GM12891 (cell line): ENCODE results near the gene WNT7B.

ENCODE experiments used
- DNase-seq: peaks from one replicate; pipeline ENCODE4 v3.0.0; 2011; ENCODE audit warnings: low spot score; ENCODE audit not compliant: insufficient read length
- FAIRE-seq: peaks from 2 replicates; lab custom pipeline; 2011; peaks lifted over from hg19 to GRCh38; lab: Jason Lieb, UNC
- PAX5 ChIP-seq: IDR thresholded peaks from 2 replicates; pipeline ENCODE4 v1.6.1; 2011; ENCODE audit warnings: low read length, moderate library complexity, mild to moderate bottlenecking; ENCODE audit not compliant: insufficient read depth, severe bottlenecking
- POLR2A ChIP-seq: IDR thresholded peaks from 2 replicates; pipeline ENCODE4 v1.6.1; 2011; ENCODE audit warnings: low read depth, low read length, control low read depth
- POLR2AphosphoS5 ChIP-seq: IDR thresholded peaks from 2 replicates; pipeline ENCODE4 v1.6.1; 2011; ENCODE audit warnings: low read depth, low read length, control low read depth
- POU2F2 ChIP-seq: IDR thresholded peaks from 2 replicates; pipeline ENCODE4 v1.6.1; 2011; ENCODE audit warnings: low read depth, mild to moderate bottlenecking, control low read depth, low read length, moderate library complexity
- SPI1 ChIP-seq: IDR thresholded peaks from 2 replicates; pipeline ENCODE4 v1.6.1; 2011; ENCODE audit warnings: low read depth, low read length, control low read depth
- TAF1 ChIP-seq: IDR thresholded peaks from 2 replicates; pipeline ENCODE4 v1.6.1; 2011; ENCODE audit warnings: low read depth, low read length, control low read depth

The WNT7B gene

DNA sequence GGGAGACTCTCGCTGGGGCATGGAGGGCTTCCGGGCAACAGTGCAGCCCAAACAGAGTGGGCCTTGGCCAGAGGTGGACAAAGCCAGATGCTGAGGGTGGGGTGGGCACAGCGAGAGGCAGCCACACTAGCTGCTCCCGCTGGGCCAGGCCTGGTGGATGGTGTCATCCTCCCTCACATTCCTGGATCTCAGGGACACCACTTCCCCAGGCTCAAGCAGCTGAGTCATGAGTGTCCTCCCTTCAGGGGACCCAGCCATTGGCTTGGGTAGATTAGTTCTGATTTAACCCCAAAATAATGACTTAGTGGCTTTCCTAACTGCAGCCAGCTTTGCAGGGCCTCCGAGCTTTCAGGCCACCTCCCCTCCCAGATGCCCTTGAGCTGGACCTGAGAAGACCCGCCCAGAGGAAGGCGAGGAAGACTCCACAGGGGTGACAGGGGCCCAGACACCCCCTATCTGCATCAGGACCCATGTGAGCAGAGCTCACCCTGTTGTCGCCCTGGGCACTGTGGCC lies 25.9 kb upstream of the WNT7B start:
- DNase-seq = no peak
- no peak for TF ChIP-seq POLR2AphosphoS5
- no peak for TF ChIP-seq PAX5
- no peak for TF ChIP-seq POU2F2
- TF ChIP-seq TAF1 = no peak
- no peak for TF ChIP-seq POLR2A
- TF ChIP-seq SPI1 = no peak
- FAIRE-seq = no peak

DNA sequence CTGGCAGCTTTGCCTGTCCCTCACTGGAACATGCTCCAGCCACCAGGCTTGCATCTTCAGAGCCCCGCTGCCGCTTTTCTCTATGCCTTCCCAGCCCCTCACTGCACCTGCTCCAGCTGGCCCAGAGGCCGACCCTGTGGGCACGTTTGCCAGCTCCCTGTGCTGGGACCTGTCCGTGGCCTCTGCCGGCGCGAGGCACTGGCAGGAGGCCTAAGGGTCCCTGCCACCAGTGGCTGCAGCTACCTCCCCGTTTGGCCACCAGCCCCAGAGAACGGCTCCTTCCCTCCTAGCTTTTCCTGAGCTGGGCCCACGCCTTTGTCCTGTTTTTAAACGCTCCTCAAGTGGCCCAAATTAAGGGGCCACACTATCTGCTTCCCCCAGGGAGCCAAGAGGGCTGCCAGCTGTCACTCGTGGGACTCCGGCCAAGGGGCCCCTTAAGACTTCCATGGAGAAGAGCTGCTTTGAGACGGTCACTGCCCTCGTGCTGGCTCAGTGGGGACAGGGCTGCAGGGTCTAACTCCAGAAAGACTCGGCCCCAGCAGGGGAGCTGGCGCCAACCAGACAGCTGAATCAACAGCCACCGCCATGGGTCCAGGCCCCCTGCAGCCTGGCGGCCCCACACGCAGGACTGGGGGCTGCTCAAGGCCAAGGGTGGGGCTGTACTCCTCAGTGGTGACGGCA lies 24.6 kb upstream of the WNT7B start:
- TF ChIP-seq PAX5 = no peak
- no peak for TF ChIP-seq POLR2A
- TF ChIP-seq SPI1 = no peak
- no peak for TF ChIP-seq POLR2AphosphoS5
- no peak for TF ChIP-seq POU2F2
- DNase-seq = no peak
- FAIRE-seq = no peak

DNA sequence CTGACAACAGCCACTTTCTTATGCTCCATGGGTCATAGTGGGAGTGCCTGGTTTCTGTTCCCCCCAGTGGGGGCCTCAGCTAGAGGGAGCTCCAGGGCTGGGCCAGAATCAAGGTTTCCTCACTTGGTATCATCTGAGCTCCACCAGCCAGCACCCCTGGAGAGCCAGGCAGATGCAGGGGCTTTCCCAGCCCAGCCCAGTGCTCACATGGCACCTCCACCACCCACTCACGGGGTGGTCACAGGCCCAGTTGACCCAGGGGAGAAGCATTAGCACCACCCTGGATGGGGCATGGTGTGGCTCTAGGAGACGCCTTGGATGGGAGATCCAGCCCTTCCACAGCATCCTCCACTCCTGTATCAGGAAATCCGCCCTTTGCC lies 24.1 kb upstream of the WNT7B start:
- no peak for TF ChIP-seq POU2F2
- TF ChIP-seq SPI1 = peak; percentile 39; the same call in 1 of the 2 replicates
- FAIRE-seq = no peak
- no peak for DNase-seq

DNA sequence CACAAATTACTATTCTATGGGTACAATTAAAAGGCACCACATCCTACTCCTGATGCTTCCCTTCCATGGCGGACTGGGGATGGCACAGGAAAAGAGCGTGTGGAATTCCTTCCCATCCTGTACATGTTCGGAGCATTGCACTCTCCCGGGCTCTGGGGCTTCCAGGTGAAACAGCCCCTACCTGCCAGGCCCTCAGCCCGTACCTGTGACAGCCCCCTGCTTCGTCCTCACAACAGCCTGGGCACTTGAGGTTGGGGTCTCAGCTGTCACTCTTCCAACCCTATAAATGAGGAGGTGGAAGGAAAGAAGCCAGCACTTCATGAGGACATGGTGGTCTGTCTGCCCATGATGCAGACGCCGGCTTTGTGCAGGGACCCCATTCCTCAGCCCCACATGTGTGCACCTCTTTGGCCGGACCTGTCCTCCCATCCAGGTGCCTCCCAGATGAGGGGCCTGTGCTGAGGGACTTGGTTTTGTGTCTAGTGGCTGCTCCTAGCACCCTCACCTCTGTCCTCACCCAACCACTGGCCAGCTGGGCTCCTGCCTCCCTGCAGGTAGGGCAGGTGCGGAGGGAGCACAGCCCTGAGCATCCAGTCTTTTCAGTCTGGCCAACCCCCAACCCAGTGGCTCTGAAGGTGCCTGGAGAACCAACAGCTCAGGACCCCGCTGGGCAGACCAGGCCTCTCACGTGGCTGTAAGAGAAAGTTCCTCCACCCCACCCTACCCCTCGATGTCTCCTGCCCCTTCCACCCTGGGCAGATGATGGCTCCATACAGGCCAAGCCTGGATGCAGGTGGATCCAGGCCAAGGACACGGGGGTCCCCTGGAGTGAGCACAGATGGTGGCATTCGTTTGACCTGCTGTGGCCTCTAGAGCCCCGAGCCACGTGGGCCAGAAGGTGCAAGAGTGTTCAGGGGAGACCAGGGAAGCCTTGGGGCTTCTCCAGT lies 23.4 kb upstream of the WNT7B start:
- DNase-seq (no peak), FAIRE-seq (no peak)
- TF ChIP-seq POLR2A = no peak
- TF ChIP-seq POLR2AphosphoS5 = no peak
- no peak for TF ChIP-seq PAX5
- TF ChIP-seq TAF1 = no peak
- TF ChIP-seq SPI1 = no peak

DNA sequence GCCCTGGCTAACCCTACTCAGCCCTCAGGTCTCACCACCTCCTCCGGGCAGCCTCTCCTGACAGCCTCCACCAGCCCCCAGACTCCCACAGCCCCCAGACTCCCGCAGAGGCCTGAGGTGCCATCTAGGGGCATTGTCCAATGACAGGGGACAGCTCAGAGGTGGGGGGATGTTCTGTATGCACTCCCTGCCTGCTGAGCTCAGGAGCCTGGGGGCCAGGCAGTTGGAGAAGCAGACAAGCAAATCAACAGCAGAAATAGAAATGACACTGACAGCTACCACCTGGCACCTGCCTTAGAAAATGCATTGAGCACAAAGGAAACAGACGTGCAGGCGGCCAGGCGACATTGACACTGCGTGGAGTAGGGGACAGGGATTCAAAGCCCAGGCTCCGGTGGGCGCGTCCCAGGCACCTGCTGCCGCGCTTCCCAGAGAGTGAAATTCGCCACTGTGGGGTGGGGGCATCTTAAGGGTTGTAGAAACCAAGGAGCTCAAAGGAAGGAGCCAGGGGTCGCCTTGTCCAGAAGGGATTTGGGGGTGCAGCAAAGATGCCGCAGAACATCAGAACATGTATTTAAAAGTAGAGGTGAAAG lies 22.5 kb upstream of the WNT7B start:
- DNase-seq (no peak), FAIRE-seq (no peak)
- no peak for TF ChIP-seq SPI1
- TF ChIP-seq TAF1 = no peak

DNA sequence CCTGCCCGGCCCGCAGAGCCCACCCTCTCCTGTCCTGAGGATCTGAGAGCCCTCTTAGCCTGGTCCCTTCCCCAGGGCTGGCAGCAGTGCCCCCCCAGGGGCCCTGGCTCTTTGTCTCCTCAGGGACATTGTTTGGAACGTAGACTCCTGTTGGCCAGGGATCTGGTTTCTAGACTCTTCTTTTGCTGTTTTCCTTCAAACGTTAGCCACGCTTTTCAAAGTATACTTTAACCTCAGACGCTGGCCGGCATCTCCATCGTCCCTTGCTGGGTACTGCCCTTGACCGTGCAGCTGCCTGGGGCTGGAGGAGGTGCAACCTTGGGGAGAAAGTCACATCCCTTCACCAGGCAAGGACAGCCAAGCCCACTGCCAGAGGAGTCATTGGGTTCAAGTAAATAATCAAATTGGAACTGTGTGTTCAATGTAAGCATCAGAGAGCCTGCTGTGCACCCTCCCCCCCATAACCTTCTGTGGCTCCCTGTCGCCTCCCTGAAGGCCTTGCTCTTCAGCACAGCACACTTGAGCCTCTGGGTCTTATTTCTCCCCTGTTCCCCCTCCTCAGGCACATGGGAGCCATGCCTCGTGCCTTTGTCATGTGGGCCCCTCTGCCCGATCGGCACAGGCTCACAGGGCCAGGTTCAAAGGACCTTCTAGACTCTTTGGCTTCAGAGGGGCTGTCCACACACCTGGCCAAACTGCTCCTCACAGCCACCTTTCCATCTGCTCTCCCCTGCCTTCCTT lies 21.8 kb upstream of the WNT7B start:
- FAIRE-seq = no peak
- TF ChIP-seq SPI1 = no peak
- no peak for TF ChIP-seq TAF1
- no peak for TF ChIP-seq PAX5
- TF ChIP-seq POLR2AphosphoS5 = no peak
- TF ChIP-seq POU2F2 = no peak
- no peak for TF ChIP-seq POLR2A
- DNase-seq = no peak

DNA sequence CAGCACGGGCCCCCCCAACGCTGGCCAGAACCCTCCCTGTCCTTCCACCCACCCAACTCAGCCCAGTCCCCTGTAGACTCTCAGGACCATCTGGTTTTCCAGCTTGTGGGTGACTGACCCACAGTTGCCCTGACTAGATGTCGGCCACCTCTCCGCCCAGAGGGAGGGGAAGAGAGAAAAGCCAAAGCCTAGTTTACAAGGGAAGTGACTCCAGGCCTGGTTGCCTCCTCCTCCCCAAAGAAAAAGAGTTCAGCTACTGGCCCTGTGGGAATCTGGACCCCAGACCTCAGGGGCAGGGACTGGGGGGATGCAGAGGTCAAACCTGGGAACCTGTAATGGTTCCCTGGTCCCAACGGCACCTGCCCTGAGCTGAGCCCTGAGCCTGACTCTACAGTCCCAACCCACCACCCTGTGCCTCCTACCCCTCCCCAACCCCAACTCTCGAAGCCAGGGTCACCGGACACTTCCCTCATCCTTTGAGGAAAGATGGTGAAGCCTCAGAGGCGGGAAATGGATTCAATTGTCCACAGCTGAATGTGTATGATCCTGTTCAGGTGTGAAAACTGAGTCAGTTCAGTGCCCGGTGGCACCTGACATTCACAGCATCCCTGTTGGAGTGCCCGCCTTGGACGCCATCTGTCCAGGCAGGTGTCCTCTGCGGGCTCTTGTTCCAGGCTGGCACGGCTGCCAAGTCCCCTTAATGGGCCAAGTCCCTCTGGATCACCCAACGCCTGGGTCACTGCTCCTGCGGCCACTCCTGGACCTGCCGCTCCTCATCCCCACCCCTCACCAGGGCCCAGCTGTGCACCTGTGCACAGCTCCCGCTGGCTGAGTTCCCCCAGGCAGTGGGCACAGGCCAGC lies 21.0 kb upstream of the WNT7B start:
- no peak for TF ChIP-seq SPI1
- TF ChIP-seq POU2F2 = no peak
- TF ChIP-seq POLR2AphosphoS5 = no peak
- no peak for DNase-seq

DNA sequence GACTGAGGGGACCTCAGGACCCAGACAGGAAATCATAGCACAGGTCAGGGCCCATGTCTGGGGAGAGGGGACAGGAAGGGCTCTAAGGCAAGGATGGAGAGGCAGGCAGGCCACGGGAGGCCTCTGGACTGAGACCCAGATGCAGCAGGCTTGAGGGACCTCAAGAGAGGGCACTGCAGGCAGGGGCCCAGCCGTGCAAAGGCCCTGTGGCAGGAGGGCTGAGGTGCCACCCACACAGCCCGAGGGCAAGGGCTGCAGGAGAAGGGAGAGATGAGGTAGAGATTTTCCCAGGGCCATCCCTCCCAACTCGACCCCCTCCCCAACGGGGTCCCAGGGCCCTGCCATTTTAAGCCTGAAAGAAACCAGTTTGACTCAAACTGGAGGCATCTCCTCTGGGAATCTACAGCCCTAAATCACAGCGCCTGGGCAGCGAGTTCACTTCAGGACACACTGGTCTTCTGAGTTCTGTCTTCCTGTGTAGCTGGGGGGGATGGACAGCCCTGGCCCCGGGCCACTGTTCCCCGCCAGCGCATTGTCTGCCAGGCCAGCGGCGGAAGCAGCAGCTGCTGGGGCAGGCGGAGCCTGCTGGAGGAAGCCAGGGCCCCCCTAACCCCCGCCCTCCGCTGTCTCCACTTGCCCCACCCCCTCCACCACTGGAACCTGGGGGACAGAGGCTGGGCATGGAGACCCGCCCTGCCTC lies 20.3 kb upstream of the WNT7B start:
- no peak for TF ChIP-seq POLR2A
- no peak for TF ChIP-seq SPI1
- TF ChIP-seq TAF1 = no peak
- no peak for TF ChIP-seq POU2F2
- TF ChIP-seq PAX5 = no peak
- no peak for TF ChIP-seq POLR2AphosphoS5
- DNase-seq (peak; percentile 69), FAIRE-seq (peak; percentile 80)

More for the DNA sequence above, 21.0 kb upstream of the WNT7B start:
- FAIRE-seq = no peak
